GM18870 (cell line): Measurements from ENCODE around the gene DYRK4.

ENCODE experiments used
- ATAC-seq: cut with Tn5 transposase; IDR thresholded peaks from one replicate; pipeline ENCODE4 v1.9.1; 2021; ENCODE audit warnings: moderate library complexity; ENCODE audit not compliant: unreplicated experiment

Gene DYRK4

GRCh38 chr12:4615667-4616066, 53.7 kb downstream of the DYRK4 start:
- ATAC-seq = no peak

- no peak for ATAC-seq
Observed at GRCh38 chr12:4621511-4621910, 59.5 kb downstream of the DYRK4 start.

GRCh38 chr12:4626543-4626942, 64.5 kb downstream of the DYRK4 start:
- no peak for ATAC-seq

GRCh38 chr12:4628406-4628805, 66.4 kb downstream of the DYRK4 start:
- ATAC-seq = no peak

- no peak for ATAC-seq
Observed at GRCh38 chr12:4630262-4630661, 68.3 kb downstream of the DYRK4 start.

- no peak for ATAC-seq
Observed at GRCh38 chr12:4643747-4644146, 81.7 kb downstream of the DYRK4 start.

GRCh38 chr12:4645023-4645422, 83.0 kb downstream of the DYRK4 start:
- no peak for ATAC-seq

GRCh38 chr12:4648104-4648500, 86.1 kb downstream of the DYRK4 start:
- no peak for ATAC-seq

- ATAC-seq = peak; percentile 50
Observed at GRCh38 chr12:4648501-4649357, 86.7 kb downstream of the DYRK4 start, which contains the start of the genes AKAP3 and NDUFA9. Gene AKAP3, minus strand, starts transcription at chr12:4649051. Its CDS starts 10,855 bp downstream, at chr12:4638196. Gene NDUFA9, plus strand, starts transcription at chr12:4649114. Its CDS starts 13 bp downstream, at chr12:4649127.

GRCh38 chr12:4649358-4649661, 87.3 kb downstream of the DYRK4 start:
- no peak for ATAC-seq

GRCh38 chr12:4653257-4653656, 91.2 kb downstream of the DYRK4 start:
- no peak for ATAC-seq

- no peak for ATAC-seq
Observed at GRCh38 chr12:4653691-4654090, 91.7 kb downstream of the DYRK4 start.
